HS-27A (cell line): ENCODE results near the gene ZNRF3.

ENCODE experiments used
- DNase-seq: peaks from one replicate; pipeline ENCODE4 v3.0.0-alpha.2; 2012; ENCODE audit warnings: low read depth, missing footprints

ZNRF3 gene

DNA sequence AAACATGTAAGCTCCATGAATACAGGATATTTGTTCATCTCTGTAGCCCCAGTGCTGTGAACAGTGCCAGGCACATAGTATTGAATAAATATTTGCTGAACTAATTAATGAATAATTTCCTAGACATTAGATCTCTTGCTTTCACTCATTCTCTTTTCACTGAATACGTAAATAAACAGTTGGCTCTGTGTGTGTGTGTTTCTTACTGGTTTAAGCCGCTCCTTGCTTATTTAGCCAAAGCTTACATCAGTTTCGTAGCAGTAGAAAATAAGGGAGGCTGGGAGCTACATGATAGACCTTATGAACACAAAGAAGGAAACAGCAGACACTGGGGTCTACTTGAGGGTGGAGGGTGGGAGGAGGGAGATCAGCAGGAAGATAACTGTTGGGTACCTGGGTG, 206.7 kb downstream of the ZNRF3 start:
- DNase-seq, result no peak

GRCh38 chr22:29092243-29092642, 208.9 kb downstream of the ZNRF3 start:
- DNase-seq, result no peak

- no peak for DNase-seq
Measured at GRCh38 chr22:29093030-29093429, 209.7 kb downstream of the ZNRF3 start.

DNA sequence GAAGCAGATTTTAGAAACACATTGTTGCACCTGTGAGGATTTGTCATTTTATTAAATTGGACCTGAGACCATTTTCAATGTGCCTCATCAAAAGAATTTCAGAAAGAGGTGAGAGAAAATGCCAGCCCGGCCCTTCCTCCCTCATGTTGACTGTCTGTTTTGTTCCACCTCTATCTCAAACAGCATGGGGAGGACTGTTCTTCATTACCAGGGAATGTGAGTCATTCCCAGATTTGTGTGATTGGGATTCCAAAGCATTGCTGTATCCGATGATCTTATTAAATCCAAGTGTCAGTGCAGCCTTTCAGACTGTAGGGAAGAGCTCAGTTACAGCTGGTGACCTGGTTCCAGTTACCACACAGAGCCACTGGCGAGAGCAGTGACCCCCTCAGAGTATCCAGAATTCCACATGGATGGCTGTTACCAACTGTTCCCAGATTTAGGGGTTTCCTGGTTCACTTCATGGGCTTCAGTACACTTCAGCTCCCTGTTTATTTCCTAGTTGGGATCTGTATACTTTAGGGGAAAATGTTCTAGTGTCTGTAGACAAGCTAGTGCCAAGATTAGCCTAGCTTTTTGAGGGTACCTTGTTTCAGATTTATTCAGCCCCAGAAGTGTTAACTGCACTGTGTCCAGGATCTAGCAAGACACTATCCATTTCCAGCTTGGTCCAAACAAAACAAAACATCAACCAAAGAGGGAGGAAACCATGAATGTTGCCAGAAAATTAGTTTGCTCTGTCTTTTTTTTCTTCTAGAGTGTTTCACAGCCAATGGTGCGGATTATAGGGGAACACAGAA, 210.3 kb downstream of the ZNRF3 start:
- no peak for DNase-seq

GRCh38 chr22:29095459-29095858, 212.1 kb downstream of the ZNRF3 start:
- no peak for DNase-seq

DNA sequence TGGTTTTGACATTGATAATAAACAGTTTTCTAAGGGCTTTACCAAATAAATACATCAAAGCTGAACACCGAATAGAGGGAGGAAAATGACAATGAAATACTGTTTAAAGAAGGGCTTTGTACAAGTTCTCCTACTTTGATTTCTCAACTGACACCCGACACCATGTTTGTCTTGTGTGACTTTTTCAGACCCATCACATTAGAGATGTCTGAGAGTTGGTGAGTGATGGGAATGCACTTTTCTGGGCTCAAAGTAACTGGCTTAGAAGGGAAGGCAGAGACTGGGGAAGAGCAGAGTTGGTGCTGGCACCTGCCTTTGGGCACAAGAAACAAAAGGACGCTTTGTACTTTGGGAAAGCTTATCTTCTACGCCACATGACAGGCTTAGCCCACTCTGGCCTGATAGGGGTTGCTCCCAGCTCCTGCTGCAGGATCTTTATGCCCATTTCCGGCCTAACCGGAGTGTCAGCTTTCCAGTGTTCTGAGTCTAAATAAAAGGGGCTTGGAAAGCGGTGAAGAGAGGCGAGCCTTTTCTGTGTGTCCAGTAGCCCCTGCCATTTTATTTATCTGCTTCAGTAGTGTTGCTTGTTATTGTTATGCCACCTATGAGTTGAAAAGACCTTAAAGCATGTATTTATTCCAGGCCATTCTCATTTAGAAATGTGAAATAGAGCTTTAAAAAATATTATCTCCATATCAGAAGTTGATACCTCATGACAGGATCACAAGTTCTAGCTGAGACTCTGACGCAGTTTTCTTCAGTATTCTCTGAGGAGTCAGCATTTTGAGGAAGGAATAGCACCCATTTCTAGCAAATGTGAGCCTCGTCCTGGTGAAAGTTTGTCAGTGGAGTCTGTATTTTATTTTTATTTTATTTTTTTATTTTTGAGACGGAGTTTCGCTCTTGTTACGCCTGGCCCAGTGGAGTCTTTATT, 213.6 kb downstream of the ZNRF3 start:
- DNase-seq, result no peak

GRCh38 chr22:29098296-29098695, 214.9 kb downstream of the ZNRF3 start:
- DNase-seq, result no peak

DNA sequence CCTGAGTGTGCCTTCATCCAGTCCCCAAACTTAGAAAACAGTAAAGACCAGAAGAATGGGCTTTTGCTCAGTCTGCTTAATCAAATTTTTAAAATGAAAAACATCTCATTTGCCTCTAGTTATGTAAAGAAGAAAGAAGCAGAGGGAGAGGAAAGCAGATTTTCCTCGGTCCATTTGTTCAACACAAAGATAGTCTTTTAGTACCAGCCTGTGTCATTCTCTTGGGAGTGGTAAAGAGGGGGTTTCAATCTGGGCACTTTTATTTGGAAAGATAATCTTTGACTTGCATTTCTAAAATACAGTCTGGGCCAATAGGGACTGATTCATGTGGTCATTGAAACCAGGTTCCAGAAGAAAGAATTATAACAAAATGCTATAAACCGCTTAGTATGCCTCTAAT, 218.9 kb downstream of the ZNRF3 start:
- DNase-seq, result no peak

- no peak for DNase-seq
Measured at GRCh38 chr22:29103121-29103520, 219.7 kb downstream of the ZNRF3 start.

DNA sequence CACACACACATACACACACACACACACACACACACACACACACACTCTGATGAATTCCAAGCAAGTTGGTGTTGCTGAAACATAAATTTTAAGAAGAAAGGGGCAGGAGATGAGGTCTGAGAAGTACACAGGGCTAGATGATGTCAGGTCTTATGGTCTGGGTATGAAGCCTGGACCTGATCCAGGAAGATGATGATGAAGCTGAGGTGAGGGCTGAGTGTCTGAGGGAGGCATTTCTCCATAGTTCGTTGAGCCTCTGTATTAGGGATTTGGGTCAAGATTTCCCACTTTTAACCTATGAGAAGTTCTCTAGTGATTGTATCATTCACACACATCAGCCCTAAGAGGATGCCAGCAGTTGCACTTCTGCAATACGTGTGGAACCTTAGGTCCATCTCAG, 222.1 kb downstream of the ZNRF3 start:
- no peak for DNase-seq

GRCh38 chr22:29106839-29107238, 223.5 kb downstream of the ZNRF3 start:
- DNase-seq, result no peak
